Mucosa of rectum (tissue), 2 donors: Measurements from ENCODE around the gene FUNDC2.

Source experiments
- H3K27ac ChIP-seq, 2 donors: one replicate each; pipeline ENCODE4 v1.7.0; 2013; ENCODE audit warnings: inconsistent platforms in 2 of 2, low read depth in 2 of 2, low read length in 2 of 2
- H3K27me3 ChIP-seq, 2 donors: one replicate each; pipeline ENCODE4 v1.7.0; 2013; ENCODE audit warnings: low read length in 2 of 2; ENCODE audit not compliant: control insufficient read depth in 2 of 2, insufficient read depth in 2 of 2
- H3K36me3 ChIP-seq, 2 donors: one replicate each; pipeline ENCODE4 v1.7.0; 2013; ENCODE audit warnings: low read length in 2 of 2; ENCODE audit not compliant: control insufficient read depth in 2 of 2, insufficient read depth in 2 of 2
- H3K4me1 ChIP-seq, 2 donors: one replicate each; pipeline ENCODE4 v1.7.0; 2013; ENCODE audit warnings: low read length in 2 of 2, mild to moderate bottlenecking in 1 of 2; ENCODE audit not compliant: control insufficient read depth in 2 of 2, insufficient read depth in 2 of 2
- H3K4me3 ChIP-seq, 2 donors: one replicate each; pipeline ENCODE4 v1.7.0; 2013; ENCODE audit warnings: low read length in 2 of 2
- H3K9ac ChIP-seq, 2 donors: one replicate each; pipeline ENCODE4 v1.7.0; 2013; ENCODE audit warnings: low read length in 2 of 2, low read depth in 1 of 2, mild to moderate bottlenecking in 1 of 2
- H3K9me3 ChIP-seq, 2 donors: one replicate each; pipeline ENCODE4 v1.7.0; 2013; ENCODE audit warnings: low read length in 2 of 2; ENCODE audit not compliant: control insufficient read depth in 2 of 2
- donor health status: healthy.
- donor health status: Normal muscosa, but diverticular disease.

FUNDC2 gene

DNA sequence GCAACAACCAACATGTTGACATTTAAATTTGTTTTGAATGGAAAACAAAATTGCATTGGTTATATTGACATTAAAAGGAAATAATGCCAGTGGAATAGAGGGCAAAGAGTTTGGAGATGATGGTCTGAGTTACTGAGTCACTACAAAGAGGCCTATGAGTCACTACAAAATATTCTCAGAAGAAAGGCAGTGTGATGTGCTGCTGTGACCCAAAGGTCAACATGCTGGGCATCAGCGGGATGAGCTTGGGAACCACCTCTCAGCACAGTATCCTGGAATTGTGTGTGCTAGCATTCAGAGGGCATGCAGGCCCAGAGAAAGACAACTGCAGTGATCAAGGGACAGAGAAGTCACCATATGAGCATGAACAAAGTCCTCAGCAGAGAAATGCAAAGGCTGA is 41.5 kb downstream of the FUNDC2 start:
- peaks cover 0 to 2% of the 10 kb centered on the region in 2 donors for H3K36me3 ChIP-seq
- no peak overlapping the region for H3K27ac ChIP-seq
- no peak overlapping the region for H3K9ac ChIP-seq
- peaks cover 0 to 4% of the 10 kb centered on the region in 2 donors for H3K4me1 ChIP-seq
- no peaks in the 10 kb centered on the region for H3K27me3 ChIP-seq
- no peak overlapping the region for H3K4me3 ChIP-seq
- no peaks in the 10 kb centered on the region for H3K9me3 ChIP-seq

DNA sequence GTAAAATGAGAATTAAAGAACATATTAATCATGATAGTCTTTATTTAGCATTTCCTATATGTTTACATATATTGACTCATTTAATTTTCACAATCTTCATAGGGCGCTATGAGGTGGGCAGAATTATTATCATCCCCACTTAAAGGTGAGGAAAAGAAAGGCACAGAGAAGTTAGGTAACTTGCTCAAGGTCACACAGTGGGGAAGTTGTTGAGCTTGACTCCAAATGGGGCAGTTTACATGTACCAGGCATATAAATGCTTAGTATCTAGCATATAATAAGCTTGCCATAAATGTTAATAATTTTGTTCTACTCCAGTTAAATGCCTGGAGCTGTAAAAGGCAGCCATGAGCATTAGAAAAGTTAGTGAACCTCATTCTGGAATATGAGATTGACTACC is 42.8 kb downstream of the FUNDC2 start:
- peak overlapping the region in 1 of 2 donors; percentile 79 for H3K4me3 ChIP-seq
- H3K4me1 ChIP-seq = peaks cover 0 to 4% of the 10 kb centered on the region in 2 donors
- H3K9ac ChIP-seq = no peak overlapping the region
- no peaks in the 10 kb centered on the region for H3K9me3 ChIP-seq
- no peak overlapping the region for H3K27ac ChIP-seq
- peaks cover 0 to 5% of the 10 kb centered on the region in 2 donors for H3K36me3 ChIP-seq
- no peaks in the 10 kb centered on the region for H3K27me3 ChIP-seq

DNA sequence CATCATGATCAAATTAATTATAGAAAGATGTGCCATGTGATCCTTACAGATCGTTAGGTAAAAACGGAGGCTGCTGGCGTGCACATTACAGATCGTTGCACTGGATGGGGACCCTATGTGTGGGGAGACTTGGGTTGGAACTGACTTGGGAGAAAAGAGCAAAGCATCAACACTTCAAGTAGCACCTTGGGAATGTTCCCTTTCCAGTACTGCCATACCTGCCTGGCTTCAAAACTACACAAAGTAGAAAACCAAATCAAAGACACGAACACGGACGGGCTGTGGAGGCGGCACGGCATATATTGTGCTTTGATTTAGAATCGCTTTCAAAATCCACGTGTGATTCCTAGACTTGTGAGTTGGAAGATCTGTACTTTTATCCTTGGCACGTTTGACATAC is 43.4 kb downstream of the FUNDC2 start:
- Histone ChIP-seq H3K27me3 (no peaks in the 10 kb centered on the region), H3K4me1 (peaks cover 0 to 4% of the 10 kb centered on the region in 2 donors), H3K27ac (peak overlapping the region; percentile 80 to 81), H3K9me3 (no peaks in the 10 kb centered on the region), H3K4me3 (peak overlapping the region; percentile 69 to 79), H3K36me3 (peaks cover 0 to 3% of the 10 kb centered on the region in 2 donors), H3K9ac (peak overlapping the region; percentile 72 to 76)

DNA sequence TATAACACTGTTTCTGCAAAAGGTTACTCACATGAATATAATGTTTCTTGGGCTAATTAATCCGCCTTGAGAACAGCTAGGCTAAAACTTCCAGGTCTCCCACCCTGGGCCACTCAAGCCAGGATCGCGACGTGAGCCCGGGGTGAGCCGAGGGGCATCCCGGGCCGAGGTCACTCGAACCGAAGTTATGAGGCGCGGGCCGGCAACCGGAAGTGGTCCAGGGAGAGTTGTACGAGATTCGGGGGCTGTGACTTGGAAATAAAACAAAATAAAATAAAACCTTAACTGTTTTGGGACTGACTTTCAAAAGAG is 44.0 kb downstream of the FUNDC2 start:
- Histone ChIP-seq H3K4me3 (peak overlapping the region; percentile 69 to 79), H3K27me3 (no peaks in the 10 kb centered on the region), H3K36me3 (peaks cover 0 to 3% of the 10 kb centered on the region in 2 donors), H3K9ac (peak overlapping the region; percentile 72 to 76), H3K9me3 (no peaks in the 10 kb centered on the region), H3K4me1 (peaks cover 0 to 4% of the 10 kb centered on the region in 2 donors), H3K27ac (peak overlapping the region; percentile 80 to 81)

DNA sequence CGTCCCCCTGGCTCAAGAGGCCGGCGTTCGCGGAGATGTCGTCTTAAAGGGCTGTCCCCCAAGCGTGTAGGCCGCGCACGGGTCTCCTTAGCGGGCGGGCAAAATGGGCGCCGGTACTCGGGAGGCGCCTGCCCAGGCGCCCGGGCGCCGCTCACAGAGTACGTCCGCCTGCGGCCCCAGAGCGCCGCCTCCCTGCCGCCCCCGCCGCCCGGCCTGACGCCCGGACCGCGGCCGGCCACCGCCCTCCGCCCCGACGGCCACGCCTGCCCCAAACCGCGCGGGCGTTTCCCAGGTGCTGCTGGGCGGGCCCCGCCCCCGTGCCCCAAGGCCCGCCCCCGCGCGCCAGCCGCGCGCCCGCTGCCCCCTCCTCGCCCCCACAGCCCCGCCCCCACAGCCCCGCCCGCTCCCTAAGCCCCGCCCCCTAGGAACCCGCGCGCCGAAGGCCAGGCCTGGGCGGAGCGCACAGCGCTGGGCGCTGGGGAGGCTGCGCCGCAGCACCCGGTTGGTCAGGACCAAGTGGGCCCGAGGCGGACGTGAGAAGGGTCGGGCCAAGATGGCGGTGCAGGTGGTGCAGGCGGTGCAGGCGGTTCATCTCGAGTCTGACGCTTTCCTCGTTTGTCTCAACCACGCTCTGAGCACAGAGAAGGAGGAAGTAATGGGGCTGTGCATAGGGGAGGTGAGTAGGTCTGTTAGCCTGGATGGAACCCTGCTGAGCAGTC is 44.5 kb downstream of the FUNDC2 start, which contains the start of the genes BRCC3, CMC4 and MTCP1:
TSS of gene BRCC3 (plus strand) at position 534 of the 719 bp plus-strand sequence. CDS start at position 554, 20 bp downstream.
TSS of gene CMC4 (minus strand) at position 162 of the 719 bp plus-strand sequence. CDS start 7,113 bp downstream, outside the sequence.
TSS of gene MTCP1 (minus strand) at position 162 of the 719 bp plus-strand sequence. CDS start 5,126 bp downstream, outside the sequence.
- Histone ChIP-seq H3K27ac (peak within 1 kb of the TSS; percentile 81 to 89), H3K27me3 (no peaks in the 10 kb centered on the region), H3K9ac (peak within 1 kb of the TSS; percentile 76 to 79), H3K9me3 (no peaks in the 10 kb centered on the region), H3K36me3 (peaks cover 0 to 3% of the 10 kb centered on the region in 2 donors), H3K4me3 (peak within 1 kb of the TSS; percentile 81 to 86), H3K4me1 (peaks cover 0 to 4% of the 10 kb centered on the region in 2 donors)

DNA sequence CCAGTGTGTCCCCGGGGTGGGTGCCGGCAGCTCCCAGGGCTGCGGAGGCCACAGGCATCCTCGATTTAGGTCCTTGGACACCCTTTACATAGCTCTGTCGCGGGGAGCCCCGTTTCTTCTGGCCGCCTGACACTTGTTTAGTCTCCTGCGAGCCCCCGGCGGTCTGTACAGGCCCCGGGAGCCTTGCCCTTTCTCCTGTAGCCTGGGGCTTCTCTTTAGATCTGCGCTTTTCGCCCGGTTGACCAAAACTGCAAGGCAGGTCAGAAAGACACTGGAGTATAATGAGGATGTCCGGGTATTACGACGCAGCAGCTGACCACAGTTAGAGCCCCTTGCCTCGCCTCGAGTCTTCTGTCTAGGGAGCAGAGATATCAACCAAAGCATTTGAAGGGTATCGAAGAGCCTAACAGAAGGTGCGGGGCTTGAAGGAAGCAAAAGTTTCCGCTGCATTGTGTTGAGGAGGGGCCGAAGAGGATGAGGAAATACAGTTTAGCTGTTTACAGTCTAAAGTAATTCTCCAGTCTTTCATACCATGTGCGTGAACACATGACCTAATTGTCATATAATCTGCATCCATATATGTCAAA is 45.1 kb downstream of the FUNDC2 start:
- H3K27me3 ChIP-seq = no peaks in the 10 kb centered on the region
- H3K27ac ChIP-seq = peak overlapping the region; percentile 81 to 89
- peak overlapping the region; percentile 72 to 79 for H3K9ac ChIP-seq
- peaks cover 0 to 7% of the 10 kb centered on the region in 2 donors for H3K36me3 ChIP-seq
- H3K4me3 ChIP-seq = peak overlapping the region; percentile 81 to 86
- H3K9me3 ChIP-seq = no peaks in the 10 kb centered on the region
- peaks cover 0 to 4% of the 10 kb centered on the region in 2 donors for H3K4me1 ChIP-seq

DNA sequence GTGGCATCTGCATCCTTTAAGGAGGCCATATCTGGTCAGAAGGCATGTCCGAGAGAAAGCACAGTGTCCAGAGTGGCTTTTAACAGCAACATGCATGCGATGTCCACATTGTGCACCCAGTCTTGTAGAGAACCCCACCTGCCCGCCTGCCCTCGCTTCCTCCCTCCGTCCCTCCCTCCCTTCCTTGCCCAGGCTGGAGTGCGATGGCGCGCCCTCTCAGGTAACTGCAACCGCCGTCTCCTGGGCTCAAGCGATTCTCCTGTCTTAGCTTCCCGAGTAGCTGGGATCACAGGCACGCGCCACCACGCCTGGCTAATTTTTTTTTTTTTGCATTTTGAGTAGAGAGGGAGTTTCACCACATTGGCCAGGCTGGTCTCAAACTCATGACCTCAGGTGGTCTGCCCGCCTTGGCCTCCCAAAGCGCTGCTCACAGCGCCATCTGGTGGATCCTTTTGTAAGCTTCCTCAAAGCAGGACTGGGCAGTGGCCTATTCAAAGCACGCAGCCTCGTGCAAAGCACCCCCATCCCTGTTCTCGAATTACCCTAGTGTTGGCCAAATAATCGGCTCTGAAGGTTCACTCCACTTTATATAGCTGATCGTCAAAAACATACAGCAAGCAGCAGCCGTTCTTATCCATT is 59.7 kb downstream of the FUNDC2 start:
- H3K9me3 ChIP-seq = no peaks in the 10 kb centered on the region
- H3K27ac ChIP-seq = no peak overlapping the region
- H3K9ac ChIP-seq = no peak overlapping the region
- no peaks in the 10 kb centered on the region for H3K4me1 ChIP-seq
- no peak overlapping the region for H3K4me3 ChIP-seq
- no peaks in the 10 kb centered on the region for H3K27me3 ChIP-seq
- peaks cover 0 to 8% of the 10 kb centered on the region in 2 donors for H3K36me3 ChIP-seq

DNA sequence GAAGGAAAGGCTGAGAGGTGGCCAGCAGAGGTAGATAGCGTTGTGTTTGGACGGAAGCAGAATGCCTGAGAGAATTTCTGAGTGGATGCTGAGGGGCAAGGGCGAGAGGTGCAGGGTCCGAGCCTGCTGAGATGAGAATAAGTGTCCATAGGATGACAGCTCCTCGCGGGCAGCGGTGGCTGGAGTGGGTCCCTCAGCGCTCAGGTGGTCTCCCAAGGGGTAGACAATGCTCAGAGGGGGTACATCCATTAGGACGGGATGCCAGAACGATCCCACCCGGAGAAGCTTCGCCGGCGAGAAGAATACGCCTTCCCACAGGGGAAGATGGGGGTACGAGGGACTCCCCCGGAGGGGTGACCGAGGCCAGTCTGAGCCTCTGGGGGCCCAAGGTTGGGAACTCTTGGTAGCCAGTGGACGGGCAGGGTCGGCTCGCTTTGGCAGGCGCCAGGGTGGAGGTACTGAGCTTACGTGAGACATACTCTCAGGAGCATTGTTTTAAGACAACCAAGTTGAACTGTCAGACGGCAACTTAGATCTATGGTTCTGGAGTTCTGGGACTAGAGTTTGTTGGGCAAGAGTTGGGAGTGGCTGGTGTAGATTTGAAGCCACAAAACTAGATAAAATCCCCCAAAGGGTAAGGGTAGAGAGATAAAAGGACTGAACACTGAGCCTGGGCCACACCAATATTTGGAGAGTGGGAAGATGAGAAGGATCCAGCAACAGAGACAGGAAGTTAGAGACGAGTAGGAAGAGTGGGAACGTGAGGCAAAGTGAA is 60.5 kb downstream of the FUNDC2 start:
- no peak overlapping the region for H3K27ac ChIP-seq

DNA sequence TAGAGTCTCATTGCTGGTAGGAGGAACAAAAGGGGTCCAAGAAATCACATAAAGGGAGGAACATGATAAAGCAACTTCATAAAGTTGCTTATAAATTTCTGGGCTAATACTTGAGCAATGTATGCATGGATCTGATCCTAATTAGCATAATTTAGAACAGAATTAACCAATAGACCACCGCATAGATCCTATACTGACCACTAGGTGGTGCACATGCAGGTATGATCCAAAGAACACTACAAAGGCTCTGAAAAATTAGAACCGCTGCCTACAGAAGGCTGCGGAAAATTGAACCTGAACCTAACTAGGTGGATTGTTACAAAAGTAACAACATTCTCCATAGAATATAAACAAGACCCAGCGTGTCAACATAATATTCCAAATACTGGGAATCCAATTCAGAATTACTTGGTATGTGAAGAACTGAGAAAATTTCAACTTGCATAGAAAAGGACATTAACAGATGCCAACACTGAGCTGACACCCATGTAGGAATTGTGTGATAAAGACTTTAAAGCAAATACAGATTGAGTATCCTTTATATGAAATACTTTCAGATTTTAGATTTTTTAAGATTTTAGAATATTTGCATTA is 67.9 kb downstream of the FUNDC2 start:
- H3K36me3 ChIP-seq = no peaks in the 10 kb centered on the region
- no peaks in the 10 kb centered on the region for H3K9me3 ChIP-seq
- H3K4me3 ChIP-seq = no peak overlapping the region
- no peaks in the 10 kb centered on the region for H3K4me1 ChIP-seq
- no peak overlapping the region for H3K27ac ChIP-seq
- no peaks in the 10 kb centered on the region for H3K27me3 ChIP-seq
- no peak overlapping the region for H3K9ac ChIP-seq

More for the DNA sequence above, 60.5 kb downstream of the FUNDC2 start:
- H3K4me1 ChIP-seq = no peaks in the 10 kb centered on the region
- H3K36me3 ChIP-seq = peaks cover 0 to 8% of the 10 kb centered on the region in 2 donors
- H3K4me3 ChIP-seq = no peak overlapping the region
- H3K9me3 ChIP-seq = no peaks in the 10 kb centered on the region
- H3K9ac ChIP-seq = no peak overlapping the region
- H3K27me3 ChIP-seq = no peaks in the 10 kb centered on the region
